Mammary epithelial cell (primary cell): Measurements from ENCODE around the gene ACCSL.

Experiments used
- EZH2 ChIP-seq: IDR thresholded peaks from 2 replicates; pipeline ENCODE4 v1.6.1; 2012; ENCODE audit warnings: low read length, inconsistent platforms, borderline replicate concordance
- TF ChIP-seq, protein P1 (sequence below), 2 donors: IDR thresholded peaks in 1 of 2; conservative IDR thresholded peaks in 1 of 2; 2 replicates each; pipeline ENCODE4 v1.5.1; 2011 to 2012; ENCODE audit warnings: inconsistent platforms in 2 of 2, low read length in 2 of 2, mild to moderate bottlenecking in 2 of 2, control low read depth in 1 of 2, low read depth in 1 of 2; ENCODE audit not compliant: insufficient read depth in 1 of 2; ENCODE audit errors: extremely low read depth in 1 of 2

- TF ChIP-seq, protein P1, sequence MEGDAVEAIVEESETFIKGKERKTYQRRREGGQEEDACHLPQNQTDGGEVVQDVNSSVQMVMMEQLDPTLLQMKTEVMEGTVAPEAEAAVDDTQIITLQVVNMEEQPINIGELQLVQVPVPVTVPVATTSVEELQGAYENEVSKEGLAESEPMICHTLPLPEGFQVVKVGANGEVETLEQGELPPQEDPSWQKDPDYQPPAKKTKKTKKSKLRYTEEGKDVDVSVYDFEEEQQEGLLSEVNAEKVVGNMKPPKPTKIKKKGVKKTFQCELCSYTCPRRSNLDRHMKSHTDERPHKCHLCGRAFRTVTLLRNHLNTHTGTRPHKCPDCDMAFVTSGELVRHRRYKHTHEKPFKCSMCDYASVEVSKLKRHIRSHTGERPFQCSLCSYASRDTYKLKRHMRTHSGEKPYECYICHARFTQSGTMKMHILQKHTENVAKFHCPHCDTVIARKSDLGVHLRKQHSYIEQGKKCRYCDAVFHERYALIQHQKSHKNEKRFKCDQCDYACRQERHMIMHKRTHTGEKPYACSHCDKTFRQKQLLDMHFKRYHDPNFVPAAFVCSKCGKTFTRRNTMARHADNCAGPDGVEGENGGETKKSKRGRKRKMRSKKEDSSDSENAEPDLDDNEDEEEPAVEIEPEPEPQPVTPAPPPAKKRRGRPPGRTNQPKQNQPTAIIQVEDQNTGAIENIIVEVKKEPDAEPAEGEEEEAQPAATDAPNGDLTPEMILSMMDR (conservative IDR thresholded peaks at IDR 0.05 in 1 of 2, IDR thresholded peaks at IDR 0.05 in 1 of 2; ENCODE audit: extremely low read depth in 1 of 2, insufficient read depth in 1 of 2, low read depth in 1 of 2, low read length in 2 of 2), result no peak
- no peak for TF ChIP-seq EZH2
Observed at GRCh38 chr11:44025727-44026126, 22.1 kb upstream of the ACCSL start.
